Measurements from ENCODE around the gene TRIP6.
A peak's percentile ranks its signal among the peaks of the same experiment; 100 is the strongest.

TRIP6 gene, protein sequence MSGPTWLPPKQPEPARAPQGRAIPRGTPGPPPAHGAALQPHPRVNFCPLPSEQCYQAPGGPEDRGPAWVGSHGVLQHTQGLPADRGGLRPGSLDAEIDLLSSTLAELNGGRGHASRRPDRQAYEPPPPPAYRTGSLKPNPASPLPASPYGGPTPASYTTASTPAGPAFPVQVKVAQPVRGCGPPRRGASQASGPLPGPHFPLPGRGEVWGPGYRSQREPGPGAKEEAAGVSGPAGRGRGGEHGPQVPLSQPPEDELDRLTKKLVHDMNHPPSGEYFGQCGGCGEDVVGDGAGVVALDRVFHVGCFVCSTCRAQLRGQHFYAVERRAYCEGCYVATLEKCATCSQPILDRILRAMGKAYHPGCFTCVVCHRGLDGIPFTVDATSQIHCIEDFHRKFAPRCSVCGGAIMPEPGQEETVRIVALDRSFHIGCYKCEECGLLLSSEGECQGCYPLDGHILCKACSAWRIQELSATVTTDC

DNA sequence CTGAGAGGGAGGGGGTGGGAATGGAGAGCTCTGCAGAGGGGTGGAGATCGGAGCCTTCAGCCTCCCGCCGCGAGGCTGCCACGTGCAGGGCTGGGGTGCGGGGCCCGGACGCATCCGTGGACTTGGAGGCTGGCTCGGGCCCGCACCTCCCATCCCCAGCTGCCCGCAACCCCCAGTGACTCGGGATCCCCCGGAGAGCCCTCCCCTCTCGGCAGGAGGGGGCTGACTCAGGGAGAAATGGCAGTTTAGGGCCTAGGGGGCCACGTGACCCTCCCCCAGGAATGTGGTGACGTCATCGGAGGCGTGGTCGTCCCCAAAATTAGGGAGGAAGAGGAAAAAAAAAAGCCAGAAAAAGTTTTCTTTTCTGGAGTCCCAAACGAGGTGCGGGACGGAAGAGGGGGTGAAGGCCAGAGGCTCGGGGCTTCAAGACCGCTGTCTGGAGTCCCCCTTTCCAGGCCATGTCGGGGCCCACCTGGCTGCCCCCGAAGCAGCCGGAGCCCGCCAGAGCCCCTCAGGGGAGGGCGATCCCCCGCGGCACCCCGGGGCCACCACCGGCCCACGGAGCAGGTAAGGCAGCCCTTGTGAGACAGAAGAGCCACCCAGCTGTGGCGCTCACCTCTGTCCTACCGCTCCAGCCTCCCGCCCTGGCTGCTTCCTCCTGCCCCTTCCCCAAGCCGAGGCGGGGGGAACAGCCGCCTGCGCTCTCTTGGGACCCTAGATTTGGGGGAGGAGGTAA, at the start of gene TRIP6:
TRIP6 (plus strand) TSS at position 348 of the 736 bp plus-strand sequence; CDS start at position 459, 111 bp downstream.
- peak; percentile 66 for DNase-seq

DNA sequence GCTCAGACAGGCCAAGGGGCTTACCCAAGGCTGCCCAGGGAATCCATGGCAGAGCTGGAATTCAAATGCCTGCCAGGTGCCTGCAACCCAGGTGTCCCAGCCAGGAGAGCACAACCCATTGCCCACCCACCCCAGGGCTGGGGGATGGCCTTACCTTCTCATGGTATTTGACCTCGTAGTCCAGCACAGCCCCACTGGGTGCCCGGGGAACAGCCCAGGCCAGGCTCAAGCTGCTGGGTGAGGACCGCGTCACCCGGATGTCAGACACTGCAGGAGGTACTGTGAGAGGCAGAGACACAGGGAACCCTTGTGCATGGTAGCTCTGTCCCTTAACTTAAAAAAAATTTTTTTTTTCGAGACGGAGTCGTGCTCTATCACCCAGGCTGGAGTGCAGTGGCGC, 48.8 kb upstream of the TRIP6 start:
- no peak for DNase-seq

DNA sequence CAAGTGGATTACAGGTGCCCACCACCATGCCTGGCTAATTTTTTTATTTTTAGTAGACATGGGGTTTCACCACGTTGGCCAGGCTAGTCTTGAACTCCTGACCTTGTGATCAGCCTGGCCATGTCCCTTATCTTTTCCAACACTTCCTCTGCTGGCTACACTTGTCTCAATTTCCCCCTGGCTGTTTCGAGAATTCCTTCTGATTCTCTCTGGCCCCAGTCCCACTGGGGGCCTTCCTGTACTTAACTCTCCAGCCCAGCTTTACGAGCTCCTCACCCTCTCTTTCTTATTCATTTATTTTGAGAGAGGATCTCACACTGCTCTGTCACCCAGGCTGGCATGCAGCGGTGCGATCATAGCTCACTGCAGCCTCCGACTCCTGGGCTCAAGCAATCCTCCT, 48.4 kb upstream of the TRIP6 start:
- DNase-seq, result no peak

DNA sequence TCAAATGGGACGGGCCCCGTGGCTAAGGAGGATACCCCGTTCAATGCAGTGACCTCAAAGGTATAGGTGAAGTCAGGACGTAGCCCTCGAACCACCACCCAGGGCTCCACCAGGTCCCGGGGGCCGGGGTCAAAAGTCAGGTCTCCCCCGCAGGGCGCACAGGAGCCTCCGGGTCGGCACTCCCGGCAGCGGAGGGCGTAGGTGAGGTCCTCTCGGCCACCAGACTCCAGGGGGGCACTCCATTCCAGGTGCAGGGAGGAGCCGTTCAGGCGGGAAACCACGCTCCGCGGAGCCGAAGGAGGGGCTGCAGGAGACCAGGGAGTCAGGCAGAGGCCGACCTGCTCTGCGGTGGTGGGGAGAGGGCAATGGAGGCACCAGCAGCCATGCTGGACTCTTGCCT, 47.6 kb upstream of the TRIP6 start:
- no peak for DNase-seq

DNA sequence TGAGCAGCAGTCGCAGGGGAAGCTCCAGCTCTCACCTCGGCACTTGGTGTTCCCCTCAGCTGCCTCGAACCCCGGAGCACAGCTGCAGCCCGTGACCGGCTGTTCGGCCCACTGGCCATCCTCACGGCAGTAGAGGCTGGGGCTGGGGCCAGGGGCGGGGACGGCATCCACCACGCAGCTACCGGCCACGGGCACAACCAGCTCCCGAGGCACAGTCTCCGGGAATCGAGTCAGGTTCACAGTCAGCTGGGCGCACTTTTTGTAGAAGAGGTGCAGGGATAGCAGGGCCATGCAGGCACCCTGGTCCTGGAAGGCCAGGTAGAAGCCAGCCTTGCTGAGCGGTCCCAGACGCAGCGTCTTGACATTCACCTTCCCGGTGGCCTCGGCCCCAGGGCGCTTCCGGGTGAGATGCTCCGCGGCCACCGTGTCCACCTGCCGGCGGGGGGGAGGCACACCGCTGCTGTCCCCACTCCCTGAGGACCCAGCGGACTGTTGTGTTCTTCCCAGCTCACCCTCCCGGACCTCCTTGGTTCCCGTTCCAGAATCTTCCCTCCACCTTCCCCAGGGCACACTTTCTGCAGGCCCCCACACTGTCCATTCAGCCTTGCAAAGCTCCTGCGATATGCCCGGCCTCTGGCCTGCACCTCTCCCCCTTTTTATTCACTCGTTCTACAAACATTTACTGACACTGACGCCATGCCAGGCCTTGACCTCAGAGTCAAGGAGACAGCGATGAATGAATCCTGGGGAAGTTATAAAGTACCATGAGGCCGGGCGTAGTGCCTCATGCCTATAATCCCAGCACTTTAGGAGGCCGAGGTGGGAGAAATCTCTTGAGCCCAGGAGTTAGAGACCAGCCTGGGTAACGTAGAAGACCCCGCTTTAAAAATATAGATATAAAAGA, 44.7 kb upstream of the TRIP6 start:
- no peak for DNase-seq

DNA sequence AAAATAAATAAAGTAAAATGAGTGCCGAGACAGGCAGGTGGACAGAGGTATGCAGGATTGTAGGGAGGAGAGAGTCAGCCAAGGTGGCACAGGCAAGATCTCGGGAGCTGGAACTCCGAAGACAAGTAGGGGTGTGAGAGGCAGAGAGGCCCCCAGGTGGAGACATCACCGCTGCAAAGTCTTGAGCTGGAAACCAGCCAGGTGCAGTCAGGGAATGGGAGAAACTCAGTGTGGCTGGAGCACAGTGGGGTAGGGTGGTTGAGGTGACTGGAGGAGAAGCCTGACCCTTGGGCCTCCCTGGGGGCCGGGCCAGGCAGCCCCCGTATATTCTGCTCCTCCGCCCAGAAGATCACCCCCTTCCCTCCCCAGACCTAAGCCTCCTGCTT, 44.1 kb upstream of the TRIP6 start:
- DNase-seq, result peak; percentile 42

DNA sequence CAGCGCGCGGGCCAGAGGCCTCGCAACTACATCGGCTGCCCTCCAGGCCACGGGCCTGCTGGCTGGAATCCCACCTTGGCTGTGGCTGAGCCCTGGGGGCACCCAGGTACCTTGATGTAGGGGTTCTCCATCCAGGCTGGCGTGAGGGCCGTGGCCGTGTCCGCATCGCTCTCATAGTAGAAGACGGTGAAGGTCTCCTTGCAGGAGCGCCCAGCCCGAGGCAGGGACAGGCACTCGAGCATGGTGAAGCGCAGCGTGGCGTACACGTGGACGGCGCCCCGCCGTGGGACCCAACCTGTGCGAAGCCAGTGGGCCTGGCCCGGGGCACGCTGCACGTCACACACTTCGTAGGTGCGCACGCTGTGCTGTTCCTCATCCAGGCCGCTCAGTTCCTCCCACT, 43.7 kb upstream of the TRIP6 start:
- no peak for DNase-seq

DNA sequence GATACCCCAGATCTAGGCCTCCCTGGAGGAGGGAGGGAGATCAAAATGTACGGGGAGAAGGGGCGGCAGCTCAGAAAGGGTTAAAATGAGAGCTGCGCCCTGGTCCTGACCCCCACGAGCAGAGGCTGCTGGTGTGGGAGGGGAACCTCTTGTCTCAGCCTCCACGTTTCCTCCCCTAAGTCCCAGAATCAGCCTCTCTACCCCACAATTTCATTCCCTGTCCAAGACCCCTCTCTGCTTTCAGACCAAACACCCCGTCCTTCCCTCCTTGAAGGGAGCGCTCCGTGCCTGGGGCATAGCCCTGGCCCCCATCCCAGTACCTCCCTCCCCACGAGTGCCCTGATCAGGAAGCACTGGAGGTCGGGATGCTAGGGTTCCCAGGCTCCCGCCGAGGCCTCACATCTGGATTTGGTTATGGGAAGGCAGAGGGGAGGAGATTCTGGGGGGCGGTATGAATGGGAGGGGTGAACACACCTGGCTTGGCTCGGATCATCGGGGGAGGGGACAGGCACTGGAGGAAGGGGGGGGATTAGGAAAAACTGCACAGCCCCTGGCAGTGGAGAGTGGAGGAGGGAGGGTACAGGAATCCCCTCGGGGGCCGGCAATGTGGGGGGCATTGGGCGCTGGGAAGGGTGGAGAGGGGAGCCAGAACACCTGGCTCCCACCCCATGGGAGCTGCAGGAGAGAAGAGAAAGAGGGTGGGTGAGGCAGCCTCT, 42.5 kb upstream of the TRIP6 start:
- no peak for DNase-seq

DNA sequence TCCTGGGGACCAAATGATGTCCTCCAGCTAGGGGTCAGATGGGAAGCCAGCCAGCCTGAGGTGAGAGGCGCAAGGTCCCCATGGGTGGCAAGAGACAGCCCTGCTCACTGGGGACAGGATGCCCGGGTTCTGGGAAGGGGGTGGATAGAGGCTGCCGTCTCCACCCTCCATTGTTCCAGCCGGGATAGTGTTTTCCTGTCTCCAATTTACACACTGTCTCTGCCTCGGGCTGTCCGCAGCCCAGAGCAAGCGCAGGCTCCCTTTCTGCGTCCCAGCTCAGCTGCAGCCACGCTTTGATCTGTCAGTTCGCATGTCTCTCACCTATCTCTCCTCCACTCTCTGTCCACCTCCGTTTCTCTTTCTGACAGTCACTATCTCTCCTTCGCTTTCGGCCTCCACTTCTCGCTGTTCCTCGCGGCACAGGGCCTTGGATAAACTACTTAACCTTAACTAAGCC, 41.9 kb upstream of the TRIP6 start:
- DNase-seq, result no peak

DNA sequence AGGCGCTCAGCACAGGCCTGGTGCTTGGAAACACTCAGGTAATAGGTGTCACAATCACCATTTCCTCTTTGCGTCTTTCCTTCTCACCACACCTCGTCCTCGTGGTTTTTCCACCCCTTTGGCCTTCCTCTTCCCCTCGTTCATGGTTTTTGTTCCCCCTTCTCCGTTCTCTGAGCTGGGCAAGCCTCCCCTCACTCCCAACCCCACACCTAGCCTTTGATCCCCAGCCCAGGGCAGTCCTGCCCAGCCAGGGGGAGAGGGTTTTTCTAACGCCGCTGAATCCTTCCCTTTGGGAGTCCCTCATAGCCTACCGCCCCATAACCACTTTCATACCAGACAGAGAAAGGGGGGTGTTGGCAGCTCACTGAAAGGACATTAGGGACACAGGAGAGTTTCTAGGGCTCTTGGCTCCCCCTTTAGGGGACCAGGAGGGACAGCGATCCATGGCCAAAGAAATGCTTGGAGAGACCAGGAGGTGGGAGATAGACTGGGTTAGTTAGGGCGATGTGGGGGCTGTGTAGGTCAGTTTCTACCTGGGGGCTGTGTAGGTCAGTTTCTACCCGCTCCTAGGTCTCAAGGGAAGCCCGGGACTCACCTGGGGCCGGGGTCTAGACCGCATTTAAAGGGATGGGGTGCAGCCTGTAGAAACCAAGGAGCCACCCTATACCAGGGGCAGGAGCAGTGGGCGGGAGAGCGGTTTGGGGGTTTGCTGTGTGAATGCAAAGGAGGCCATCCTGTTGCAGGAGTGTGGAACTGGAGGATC, 41.3 kb upstream of the TRIP6 start:
- peak; percentile 63 for DNase-seq

DNA sequence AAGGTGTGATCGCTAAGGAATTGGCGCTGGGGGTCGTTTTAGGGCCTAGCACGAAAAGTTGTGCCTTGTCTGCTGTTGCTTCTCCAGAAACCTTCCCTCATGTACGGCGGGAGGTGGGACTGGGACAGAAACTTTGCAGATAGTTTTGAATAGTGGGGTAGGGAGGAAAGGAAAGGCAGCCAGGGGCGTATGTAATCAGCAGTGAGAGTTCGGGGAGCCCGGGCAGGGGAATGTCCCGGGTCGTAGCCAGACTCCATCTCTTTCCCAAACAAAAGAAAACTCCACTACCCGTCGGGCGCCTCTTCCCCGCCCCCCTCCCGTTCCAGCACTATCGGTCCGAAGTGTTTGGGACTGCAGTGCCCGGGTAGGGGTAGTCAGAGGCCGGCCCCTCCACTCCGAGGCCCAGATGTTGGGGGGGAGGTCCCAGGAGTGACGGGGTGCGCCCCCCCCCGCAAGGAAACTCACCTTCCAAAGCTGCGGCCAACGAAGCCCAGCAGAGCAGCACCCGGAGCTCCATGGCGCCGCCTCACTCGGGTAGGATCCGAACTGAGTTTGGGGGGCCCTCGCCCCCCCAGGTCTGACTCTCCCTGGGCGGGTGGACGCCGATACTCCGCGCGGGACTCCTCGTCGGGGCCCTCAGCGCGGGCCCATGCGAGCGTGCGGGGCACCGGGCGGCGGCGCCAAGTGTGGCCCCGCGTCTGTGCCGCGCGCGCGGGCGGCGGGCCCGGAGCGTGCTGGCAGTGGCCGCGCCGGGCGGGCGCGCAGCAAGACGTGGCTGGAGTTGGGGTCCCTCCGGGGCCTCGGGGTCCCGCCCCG, 40.5 kb upstream of the TRIP6 start:
- peak; percentile 57 for DNase-seq

DNA sequence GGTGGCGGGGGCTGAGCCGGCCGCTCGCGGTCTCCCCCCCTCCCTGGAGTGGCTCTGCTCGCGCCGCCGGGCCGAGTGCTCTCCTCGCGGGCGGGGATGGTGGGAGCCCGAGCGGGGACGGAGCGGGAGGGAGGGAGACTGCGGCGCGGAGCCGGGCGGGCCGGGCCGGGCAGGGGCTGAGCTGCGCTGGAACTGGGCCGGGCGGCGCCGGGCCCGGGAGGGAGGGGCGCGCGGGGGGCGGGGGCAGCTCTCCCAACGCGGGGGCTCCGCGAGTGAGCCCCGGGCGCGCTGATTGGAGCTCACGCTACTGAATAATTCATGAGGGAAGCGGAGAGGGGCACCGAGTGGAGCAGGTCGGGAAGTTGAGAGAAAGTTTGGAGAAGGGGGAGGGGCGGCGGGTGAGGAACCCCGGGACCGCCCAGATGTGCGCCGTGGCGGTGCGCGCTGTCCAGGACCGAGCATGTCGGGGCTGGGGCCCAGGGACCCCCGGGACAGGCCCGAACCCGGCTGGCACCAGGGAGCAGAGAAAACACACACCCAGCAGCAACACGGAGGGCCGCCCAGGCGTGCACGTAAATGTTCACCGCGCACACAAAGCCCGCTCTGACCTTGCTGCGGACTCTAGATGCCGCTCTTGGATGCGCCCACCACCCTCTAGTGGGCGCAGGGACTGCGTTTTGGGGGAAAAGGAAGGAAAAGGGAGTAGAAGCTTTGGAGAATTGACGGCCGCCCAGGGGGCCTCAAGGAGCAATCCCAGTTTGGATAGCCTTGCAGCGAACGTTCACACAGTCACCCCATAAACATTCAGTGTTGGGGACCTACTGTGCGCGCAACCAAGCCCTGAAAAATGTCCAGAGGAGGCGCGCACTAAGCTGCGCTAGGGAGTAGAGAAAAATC, 39.6 kb upstream of the TRIP6 start, which contains the start of gene EPHB4:
EPHB4 (minus strand) TSS at position 194 of the 897 bp plus-strand sequence. CDS start 493 bp downstream, outside the sequence.
- DNase-seq, result peak; percentile 78

DNA sequence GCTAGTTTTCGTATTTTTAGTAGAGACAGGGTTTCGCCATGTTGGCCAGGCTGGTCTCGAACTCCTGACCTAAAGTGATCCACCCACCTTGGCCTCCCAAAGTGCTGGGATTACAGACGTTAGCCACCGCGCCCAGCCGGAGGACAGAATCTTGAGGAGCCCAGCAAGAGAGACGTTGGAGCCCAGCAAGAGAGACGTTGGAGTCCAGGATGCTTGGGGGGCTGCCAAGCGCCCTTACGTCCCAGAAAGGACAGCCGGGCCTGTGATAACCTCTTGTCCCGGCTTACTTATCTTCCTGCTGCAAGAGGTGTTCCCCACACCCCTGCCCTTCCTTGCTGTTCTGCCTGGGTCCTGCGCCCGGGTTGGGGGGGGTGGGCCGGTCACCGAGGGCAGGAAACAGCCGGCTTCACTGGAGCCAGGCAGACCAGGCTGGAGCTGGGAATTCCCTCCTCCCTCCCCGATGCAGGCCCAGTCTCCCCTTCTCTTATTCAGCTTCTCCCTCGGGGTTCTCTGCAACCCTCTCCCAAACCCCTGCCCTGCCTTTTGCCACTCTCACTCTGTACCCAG, 38.0 kb upstream of the TRIP6 start:
- no peak for DNase-seq

DNA sequence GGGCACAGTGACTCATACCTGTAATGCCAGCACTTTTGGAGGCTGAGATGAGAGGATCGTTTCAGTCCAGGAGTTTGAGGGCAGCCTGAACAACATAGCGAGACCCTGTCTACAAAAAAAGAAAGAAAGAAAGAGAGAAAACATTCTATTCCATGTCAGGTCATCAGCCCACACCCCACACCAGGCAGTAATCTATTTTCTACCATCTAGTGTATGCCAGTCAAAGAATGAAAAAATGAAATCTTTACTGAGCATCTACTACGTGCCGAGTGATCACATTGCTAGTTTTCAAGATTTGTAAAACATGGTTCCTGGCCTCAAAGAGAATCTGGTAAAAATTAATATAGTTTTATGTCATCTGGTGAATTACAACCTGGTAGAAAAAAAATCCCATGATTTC, 36.8 kb upstream of the TRIP6 start:
- DNase-seq, result no peak

DNA sequence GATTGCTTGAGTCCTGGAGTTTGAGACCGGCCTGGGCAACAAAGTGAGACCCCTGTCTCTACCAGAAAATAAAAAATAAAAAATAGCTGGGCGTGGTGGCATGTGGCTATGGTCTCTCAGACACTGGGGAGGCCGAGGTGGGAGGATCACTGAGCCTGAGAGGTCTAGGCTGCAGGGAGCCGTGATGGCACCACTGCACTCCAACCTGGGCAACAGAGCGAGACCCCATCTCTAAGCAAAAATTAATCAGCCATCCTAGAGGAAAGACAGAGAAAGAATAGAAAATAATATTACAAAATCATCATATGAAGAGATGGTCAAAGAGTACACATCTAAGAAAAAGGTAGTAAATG, 34.9 kb upstream of the TRIP6 start:
- no peak for DNase-seq

DNA sequence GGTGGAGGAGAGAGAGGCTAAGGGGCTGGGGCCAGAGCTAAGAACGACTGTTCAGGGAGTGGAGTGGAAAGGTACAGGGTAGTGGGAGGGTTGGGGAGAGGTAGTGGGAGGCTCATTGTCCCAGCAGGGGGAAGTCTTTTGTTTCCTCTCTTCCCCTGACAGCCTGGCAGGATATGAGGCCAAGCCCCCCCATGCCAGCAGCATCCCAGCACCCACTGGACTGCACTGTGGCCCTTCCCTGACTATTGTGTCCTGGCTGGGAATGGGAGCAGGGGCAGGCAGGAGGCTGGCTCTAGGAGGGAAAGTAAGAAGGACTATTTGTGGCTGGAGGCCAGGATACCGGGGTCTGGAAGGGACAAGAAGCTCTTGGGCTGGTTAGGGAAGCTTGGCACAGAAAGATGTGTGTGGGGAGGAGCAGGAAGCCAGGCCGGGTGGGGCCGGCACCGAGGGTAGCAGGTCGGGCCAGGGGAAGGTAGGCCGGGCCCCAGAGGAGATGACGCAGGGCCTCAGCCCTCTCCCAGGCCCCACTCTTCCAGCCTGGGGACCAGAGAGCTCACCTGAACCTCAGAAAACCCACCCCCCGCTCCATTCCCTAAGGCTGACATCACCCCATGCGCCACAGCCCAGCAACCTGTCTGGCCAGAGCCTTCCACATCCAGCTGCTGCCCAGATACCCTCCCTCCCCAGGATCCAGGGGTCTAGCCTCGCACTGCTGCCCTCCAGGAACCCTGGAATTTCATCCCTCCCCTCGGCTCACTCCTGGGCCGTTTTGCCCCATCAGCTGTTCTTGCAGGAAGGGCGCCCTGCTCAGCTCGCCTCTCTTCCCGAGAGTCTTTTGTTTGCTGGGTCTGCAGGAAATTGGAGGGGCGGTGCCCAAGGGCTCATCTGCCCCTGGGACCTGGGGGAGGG, 31.0 kb upstream of the TRIP6 start:
- DNase-seq, result no peak

DNA sequence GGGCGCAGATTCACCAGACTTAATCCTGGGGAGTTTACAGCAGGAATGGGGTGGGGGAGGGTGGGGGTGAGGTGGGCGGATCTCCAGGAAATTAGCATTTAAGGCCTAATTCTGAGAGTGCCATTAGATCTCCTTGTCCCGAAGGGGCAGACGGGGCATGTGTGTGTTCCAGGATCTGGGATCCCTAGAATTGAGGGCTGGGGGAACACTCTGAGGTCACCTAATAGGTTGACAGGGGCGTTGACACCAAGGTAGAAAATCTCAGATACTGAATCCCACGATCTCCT, 30.4 kb upstream of the TRIP6 start:
- no peak for DNase-seq

DNA sequence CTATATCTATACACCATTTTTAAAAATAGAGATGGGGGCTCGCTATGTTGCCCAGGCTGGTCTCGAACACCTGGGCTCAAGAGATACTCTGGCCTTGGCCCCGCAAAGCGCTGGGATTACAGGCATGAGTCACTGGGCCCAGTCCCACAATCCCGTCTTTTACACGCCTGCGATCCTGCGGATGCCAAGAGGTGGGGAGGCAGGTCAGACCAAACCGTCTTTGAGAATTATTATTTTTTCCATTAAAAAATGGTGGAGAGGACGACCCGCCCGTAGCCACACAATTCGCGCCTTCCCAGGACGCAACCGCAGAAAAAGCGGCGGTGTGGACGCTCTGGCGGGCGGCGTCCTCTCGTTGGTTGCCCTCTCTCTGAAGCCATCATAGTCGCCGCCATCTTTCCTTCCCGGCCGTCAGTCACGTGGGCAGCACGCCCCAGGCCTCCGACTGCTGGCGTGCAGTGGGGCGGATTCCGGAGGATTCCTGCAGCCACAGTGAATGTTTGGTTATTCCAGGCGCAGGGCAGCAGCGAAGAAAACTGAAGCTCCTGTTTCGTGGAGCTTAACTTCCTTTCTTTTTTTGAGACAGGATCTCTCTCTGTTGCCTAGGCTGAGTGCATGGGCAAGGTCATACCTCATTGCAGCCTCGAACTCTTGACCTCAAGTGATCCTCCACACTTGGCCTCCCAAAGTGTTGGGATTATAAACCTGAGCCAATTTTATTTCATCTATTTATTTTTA, 29.9 kb upstream of the TRIP6 start:
- peak; percentile 68 for DNase-seq
